CMK (cell line): ENCODE data around the gene NSMF.
A peak's percentile ranks its signal among the peaks of the same experiment; 100 is the strongest.

ENCODE experiments used
- DNase-seq: peaks from one replicate; pipeline ENCODE4 v3.0.0-alpha.2; 2010; ENCODE audit warnings: low read depth

NSMF gene, protein sequence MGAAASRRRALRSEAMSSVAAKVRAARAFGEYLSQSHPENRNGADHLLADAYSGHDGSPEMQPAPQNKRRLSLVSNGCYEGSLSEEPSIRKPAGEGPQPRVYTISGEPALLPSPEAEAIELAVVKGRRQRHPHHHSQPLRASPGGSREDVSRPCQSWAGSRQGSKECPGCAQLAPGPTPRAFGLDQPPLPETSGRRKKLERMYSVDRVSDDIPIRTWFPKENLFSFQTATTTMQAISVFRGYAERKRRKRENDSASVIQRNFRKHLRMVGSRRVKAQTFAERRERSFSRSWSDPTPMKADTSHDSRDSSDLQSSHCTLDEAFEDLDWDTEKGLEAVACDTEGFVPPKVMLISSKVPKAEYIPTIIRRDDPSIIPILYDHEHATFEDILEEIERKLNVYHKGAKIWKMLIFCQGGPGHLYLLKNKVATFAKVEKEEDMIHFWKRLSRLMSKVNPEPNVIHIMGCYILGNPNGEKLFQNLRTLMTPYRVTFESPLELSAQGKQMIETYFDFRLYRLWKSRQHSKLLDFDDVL

DNA sequence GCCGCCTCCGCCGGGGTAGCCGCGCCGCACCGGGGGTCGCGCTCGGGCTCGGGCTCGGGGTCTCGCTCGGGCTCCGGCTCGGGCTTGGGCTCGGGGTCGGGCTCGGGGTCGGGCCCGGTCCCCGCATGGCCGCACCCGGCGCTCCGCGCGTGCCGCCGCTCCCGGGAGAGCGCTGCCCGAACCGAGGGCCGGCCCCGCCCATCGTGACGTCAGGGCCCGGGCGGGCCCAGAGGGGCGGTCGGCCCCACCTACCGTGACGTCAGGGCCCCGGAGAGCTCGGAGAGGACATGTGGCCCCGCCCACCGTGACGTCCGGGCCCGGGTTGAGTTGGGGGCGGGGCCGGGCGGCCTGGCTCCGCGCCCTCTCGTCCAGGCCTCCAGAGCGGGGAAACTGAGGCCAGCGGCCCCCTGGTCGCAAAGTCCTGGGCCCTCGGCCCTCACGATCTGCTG, at the start of gene NSMF:
Gene NSMF, minus strand, starts transcription at position 183 of the 449 bp plus-strand sequence. CDS start 232 bp downstream, outside the sequence.
- peak; percentile 70 for DNase-seq

DNA sequence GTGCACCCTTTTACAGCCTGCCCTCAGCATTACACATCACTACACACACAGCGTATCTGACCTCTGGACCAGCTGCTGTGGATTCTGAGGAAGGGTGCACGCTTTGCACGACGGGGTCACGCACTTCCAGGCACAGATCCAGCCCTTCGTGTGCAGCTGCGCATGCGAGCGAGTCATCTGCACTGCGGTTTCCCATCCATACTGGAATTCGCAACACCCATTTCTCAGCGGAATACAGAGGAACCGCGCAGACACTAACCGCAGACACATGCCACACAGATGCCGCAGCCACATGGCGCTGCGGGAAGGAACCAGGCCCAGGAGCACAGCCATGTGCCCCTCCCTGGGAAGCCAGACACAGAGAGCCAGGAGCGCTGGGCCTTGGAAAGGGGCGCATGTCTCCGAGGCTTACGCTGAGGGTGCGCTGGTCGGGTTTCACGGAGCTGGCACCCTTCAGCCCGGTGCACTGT, 47.6 kb upstream of the NSMF start:
- no peak for DNase-seq

DNA sequence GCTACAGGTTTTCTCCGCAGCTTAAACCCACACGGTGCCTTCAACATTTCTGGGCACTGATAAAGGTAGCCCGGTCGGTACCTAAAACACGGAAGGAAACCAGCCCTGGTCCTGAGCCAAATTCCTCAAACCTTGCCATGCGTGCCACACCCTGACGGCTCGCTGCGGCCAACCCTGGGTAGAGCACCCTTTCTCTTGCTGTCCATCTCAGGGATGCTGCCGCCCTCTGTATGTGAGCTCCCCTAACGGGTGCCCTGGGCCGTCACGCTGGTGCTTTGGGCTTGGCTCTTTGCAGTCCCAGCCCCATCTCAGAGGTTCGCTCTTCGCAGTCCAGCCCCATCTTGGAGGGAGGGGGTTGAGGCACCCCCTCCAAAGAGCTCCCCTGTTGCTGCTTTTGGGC, 47.1 kb upstream of the NSMF start:
- no peak for DNase-seq

DNA sequence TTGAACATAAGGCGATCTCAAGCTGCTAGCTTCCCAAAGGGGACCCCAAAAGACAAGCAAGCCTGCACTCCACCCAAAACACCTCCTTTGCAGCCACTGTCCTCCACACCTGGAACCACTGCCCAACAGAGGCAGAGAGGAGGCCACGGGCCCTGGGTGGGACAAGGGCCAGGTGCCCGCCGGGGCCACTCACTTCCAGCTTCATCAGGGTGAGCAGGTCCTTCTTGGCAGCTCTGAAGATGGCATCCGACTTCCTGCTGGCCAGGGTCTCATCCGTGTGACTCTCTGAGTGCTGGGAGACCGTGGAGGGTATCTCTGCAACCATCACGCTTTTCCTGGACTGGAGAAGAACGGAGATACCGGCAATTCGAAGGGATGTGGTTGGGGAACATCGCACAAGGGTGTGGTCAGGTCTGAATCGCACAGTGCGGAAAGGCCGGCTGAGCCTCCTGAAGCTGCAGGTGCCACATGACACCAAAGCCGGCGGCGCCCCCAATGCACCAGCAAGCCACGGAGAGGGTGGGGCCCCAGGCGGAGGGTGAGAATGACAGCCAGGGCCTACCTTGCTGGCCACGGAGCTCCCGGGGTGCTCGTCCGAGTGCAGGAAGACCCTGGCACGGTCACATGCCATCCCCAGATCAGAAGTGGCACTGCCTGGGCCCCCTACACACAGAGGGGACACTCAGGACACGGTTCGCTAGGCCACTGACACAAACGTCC, 46.4 kb upstream of the NSMF start:
- no peak for DNase-seq

DNA sequence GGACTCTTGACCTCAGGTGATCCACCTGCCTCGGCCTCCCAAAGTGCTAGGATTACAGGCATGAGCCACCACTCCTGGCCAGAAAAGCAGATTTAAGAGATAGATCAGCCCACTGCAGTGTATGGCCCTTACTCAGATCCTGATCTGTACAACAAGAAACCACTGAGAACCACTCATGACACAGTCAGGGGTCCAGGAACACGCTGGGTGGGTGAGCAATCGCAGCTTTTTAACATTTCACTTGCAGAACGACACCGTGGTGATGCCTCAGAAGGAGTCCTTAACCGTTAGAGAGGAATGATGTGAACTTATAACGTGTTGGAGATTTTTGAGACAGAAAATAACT, 45.3 kb upstream of the NSMF start:
- DNase-seq: no peak

DNA sequence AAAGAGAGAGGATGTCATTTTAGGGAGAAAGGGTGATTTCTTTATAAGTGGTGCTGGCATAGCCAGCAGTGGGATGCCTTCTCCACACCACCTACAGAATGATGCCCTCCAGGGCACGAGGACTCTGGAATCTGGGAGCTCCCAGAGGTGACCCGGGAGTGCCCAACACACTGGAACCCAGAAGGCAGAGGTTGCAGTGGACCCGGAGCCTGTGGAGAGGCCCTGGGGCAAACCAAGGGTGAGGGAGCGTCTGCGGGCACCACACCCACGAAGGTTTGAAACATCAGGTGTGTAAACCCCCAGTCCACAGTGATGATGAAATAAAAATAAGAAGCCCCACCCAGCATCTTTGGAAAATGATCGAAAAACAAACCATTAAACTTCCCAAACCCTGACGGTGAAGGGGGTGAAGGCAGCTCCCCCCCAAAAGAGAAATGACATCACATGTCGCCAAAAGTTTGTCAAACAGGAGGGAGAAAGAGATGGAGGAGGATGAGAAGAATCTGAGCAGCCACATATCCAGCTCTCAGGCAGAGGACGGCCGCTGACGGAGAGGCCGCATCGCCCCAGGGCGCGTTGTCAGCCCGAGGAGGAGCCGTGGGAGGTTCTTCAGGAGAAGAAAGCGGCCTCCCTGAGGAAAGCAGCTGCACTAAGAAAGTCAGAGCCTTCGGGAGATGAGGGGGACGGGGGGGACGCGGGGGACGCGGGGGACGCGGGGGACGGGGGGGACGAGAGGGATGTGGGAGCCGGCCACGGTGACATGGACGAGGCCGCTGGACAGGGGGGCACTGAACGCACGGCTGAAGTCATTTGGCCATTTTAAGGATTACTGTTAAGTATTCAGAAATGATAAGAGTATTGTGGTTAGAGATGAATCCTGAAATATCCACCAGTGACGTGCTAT, 43.1 kb upstream of the NSMF start:
- no peak for DNase-seq

DNA sequence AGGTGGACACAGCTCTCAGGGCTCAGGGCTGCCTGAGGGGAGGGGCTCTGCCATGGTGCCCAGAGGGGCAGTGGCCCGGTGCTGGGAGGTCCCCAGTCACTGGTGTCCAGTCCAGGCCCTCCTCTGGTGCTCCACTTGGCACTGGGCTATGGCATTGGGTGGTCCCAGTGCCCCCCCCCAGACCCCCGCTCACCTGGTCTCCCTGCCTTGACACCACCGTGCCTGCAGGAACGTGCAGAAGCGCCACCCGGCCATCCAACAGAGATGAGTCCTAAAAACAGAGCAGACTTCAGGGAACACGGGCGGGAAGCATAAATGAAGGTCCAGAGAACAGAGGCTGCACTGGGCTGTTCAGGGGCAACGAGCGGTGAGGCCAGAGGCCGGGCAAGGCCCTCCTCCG, 42.3 kb upstream of the NSMF start:
- no peak for DNase-seq

DNA sequence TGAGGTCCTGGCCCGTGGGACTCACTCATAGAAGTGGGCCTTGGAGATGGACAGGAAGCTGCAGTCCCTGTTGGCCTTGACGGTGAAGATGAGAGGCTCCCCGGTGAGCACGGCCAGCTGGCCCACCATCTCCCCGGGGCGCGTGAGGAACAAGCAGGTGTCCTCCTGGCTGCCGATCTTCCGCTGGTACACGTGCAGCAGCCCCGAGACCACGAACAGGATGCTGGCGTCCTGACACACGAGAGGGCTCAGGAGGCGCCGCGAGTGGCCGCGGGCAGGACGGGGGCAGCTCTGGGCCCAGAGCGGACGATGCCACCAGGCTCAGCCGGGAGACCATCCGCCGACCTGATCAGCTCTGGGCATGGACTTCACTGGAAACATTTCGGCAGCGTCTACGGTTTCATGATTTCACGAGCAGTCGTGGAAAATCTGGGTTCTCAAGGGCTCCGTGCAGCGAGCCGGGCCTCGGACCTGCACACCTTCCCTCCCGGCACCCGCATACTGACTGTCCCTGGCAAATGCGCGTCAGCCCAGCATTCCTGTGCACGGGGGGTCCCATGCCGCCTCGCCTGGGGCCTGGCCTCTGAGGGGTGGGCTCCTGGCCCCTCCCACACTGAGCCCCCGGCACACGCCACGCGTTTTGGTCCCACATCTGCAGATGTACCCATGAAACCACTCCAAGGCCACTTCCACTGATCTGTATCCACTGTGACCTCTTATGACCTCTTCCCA, 41.7 kb upstream of the NSMF start:
- no peak for DNase-seq

DNA sequence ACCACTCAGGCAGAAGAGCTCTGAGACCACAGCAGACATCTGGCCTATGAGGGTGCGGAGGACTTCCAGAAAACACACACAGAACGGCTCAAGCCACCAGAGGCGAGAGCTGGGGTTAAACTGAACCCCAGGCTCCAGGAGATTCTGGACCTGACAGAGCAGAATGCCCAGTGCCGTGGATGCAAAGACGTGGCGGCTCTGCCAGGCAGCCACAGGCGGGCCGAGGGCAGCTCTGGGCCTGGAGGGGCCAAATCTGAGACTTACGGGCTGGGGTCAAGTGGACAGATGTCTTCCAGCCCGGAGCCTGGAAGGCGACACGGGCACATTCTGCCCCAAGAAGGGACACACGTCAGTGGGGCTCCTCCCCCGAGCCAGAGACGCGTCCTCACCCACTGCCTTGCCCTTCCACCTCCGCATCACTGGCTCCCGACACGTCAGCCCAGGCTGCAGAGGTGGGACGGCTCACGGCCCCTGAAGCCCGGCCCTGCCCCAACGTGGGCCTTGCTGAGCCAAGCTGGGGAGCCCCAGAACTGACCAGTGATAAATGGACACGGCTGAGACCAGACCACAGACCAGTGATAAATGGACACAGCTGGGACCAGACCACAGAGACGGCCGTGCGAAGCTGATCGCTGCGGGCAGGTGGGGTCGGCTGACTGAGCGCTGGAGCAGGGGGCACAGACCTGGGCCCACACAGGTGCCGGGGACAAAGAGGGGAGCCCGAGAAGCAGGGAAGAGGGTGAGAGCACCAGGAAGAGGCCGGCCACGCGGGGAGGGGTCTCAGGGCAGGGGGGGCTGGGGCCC, 40.9 kb upstream of the NSMF start:
- DNase-seq: no peak

DNA sequence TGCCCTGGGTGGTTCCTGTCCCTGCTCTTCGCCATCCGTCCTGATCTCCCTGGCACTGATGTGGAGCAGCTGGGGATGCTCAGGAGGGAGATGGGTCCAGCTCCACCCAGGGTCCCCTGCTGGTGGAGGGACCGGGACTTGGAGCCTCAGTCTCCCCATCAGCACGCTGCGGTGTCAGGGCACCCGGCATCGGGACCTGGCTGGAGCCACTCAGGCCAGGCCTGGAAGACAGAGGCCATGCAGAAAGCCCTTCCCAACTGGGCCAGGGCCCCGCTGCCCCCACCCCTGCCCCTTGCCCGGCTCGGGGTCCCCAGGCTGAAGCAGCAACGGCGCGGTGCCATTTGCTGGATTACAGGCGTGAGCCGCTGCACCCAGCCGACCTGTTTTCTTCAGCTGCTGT, 40.3 kb upstream of the NSMF start:
- DNase-seq: no peak

DNA sequence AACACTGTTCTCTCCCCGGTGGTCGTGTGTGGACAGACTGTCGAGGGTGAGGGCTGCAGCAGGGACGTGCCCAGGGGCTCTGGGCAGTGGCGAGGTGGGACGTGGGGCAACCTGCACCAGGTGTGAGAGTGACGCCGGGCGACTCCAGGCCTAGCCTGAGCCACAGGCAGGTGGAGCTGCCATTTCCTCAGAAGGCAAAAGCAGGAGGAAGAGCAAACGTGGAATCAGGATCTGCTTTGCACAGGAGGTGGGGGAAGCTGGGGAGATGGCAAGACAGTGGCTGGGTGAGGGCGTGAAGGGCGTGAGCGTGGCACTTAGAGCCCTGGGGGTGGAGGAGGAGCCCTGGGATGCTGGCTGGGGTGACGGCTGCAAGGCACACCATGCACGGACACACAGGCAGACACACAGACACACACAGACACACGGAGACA, 39.6 kb upstream of the NSMF start:
- no peak for DNase-seq

DNA sequence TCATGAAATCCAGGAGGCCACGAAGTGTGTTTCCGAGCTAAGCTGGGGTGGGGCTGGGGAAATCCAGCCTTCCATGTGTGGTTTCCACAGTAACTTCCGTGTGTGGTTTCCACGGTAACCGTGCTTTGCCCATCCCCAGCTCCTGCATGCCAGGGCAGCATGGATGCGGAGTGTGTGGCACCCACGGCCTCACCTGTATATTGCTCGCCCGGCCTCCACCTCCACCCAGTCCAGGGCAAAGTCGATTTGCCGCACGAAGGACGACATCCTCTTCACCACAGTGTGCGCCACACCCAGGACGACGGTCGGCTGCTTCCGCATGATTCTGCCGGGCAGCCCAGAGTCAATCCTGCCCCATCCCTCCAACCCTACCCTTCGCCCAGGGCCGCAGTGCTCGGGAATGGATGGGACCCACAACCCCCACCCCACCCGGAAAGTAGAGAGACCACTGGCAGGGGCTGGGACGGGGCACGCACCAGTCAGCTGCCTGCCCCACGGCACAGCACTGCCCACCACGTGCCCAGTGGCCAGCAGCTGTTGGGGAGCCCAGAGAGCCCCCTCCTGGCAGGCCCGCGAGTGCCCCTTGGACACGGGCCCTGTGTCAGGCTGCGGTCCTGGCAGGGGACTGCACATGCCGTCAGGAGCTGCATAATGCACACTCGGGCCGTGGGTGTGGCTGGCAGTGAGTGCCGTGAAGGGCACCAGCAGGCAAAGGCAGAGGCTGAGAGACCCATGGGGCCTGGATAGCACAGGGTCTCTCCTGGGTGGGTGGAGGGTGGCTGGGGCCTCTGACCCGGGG, 39.0 kb upstream of the NSMF start:
- no peak for DNase-seq

DNA sequence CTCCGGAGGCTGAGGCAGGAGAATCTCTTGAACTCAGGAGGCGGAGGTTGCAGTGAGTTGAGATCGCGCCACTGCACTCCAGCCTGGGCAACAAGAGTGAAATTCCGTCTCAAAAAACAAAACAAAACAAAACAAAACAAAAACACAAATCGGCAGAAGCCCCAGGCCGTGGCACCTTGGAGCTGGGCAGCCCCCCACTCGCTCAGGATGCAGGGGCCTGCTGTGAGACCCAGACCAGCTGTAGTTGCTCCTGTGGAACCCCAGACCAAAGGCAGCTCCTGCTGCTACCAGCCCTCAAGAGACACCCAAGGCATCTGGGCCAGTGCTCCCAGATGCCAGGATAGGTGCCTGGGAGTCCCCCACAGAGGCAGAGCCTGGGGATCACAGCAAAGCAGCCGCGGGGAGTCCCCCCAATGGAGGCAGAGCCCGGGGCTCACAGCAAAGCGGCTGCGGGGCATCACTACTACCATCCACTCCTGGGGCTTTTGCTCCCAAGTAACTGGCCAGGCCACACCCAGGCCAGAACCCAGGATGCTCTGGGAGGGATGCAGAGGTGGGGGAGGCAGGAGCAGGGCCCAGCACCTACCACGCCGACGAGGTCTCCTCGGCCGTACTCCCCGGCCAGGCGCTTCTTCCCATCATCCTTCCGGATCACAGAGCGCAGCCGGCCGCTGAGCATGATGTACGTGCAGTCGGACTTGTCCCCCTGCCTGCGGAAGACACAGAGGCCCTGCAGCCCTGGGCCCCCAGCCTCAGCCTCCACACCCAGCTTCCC, 37.7 kb upstream of the NSMF start:
- no peak for DNase-seq

DNA sequence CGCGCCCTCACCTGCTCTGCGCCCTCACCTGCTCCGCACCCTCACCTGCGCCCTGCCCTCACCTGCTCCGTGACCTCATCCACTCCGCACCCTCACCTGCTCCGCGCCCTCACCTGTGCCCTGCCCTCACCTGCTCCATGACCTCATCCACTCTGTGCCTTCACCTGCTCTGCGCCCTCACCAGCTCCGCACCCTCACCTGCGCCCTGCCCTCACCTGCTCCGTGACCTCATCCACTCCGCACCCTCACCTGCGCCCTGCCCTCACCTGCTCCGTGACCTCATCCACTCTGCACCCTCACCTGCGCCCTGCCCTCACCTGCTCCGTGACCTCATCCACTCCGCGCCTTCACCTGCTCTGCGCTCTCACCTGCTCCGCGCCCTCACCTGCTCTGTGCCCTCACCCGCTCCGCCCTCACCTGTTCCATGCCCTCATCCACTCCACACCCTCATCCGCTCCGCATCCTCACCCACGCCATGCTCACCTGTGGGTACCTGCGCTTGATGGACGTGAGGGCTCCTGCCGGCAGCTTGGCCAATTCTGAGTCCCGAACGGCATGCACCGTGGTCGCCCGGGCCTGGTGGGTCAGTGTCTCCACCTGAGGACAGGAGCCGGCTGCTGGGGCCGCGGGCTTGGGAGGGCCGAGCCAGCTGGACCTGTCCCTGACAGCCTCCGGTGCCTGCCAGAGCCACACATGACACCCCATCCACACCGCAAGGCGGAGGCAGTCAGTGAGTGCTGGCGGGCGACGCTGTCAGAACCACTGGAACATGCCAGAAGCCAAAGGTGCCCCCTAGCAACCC, 35.6 kb upstream of the NSMF start:
- DNase-seq: no peak

DNA sequence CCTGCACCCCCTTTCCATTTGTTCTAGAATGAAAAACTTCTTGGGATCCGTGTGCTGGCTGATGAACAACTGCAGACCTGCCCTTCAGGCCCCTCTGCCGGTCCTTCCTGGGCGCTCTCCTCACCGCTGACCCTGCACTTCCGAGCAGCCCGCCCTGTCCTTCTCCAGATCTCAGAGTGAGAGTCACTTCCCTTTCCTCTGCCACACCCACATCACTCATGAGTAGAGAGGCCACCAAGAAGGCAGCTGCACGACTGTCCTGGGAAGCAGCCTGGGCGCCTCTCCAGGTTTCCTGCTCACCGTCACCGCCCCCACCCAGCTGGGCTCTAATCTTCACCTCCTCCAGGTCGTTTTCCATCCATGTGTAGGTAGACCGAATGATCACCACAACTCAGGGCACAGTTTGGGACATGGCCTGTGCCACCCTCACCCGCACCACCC, 35.0 kb upstream of the NSMF start:
- peak; percentile 55 for DNase-seq

DNA sequence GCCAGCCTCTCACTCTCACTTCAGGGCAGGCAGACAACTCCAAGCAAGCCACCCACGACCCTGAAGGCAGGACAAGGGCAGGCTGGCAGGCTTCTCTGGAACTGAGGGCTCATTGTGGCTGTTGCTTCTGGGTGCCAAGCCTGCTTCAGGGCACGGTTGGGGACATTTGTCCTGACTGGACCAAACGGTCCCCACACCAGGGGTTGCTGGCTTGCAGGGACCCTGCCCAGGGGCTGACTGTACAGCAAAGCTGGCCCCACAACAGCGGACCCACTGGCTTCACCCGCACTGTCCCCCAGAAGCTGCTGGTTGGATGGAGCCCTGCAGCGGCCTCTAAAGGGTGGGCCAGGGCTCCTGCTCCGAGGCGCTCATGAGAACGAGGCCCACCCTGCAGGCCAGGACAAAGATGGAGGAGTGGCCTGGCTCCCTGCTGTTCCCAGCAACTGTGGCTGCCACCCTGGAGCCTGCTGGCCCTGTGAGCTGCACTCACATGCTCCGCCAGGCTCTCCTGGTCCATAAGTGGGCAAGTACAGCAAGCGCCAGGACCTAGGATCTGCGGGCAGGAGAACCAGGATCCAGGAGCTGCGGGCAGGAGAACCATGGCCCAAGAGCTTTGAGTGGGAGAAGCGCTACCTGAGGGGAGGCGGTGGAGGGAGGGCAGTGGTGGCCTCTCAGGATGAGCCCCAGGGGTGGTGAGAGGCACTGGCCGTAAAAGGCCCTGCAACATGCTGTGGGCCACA, 34.4 kb upstream of the NSMF start:
- no peak for DNase-seq
